Subcutaneous adipose tissue (tissue), 4 donors: ENCODE measurements around the gene NUMB. TPM values are rescaled to one million over a fixed set of nuclear protein-coding genes. Genes with fewer than 3 reads are reported as not detected.

Experiments
- CTCF ChIP-seq: fragments of 450-650 bp; IDR thresholded peaks from one replicate; pipeline ENCODE4 v1.5.1; 2016; ENCODE audit warnings: low read depth, mild to moderate bottlenecking, control low read depth, antibody characterized with exemption, moderate library complexity
- total RNA-seq, 4 donors: library from RNA; depleted of rRNA; stranded (reverse); fragments of >200 nt; gene quantifications; one replicate each; pipeline ENCODE4 v1.1.0, GENCODE V29; 2016

Gene NUMB
- 10 to 100 TPM; 45.1 to 85.8 (median 61.2) TPM for total RNA-seq

GRCh38 chr14:73458183-73458976 lies at the start of gene NUMB:
TSS of gene NUMB (minus strand) at chr14:73458546. CDS start at chr14:73355751, 102,795 bp downstream.
- TF ChIP-seq CTCF = no peak

- no peak for TF ChIP-seq CTCF
Measured at GRCh38 chr14:73503648-73504047, 45.3 kb upstream of the NUMB start.

GRCh38 chr14:73502017-73502619 lies 43.8 kb upstream of the NUMB start:
- TF ChIP-seq CTCF = no peak

- no peak for TF ChIP-seq CTCF
Measured at GRCh38 chr14:73500360-73500759, 42.0 kb upstream of the NUMB start.

GRCh38 chr14:73494593-73494992 lies 36.2 kb upstream of the NUMB start:
- no peak for TF ChIP-seq CTCF

- no peak for TF ChIP-seq CTCF
Measured at GRCh38 chr14:73492670-73493069, 34.3 kb upstream of the NUMB start.

GRCh38 chr14:73492043-73492552 lies 33.8 kb upstream of the NUMB start:
- TF ChIP-seq CTCF = no peak
